ENCODE results near the gene SERGEF. TPM values are rescaled to one million over a fixed set of nuclear protein-coding genes. Genes with fewer than 3 reads are reported as not detected.
A peak's percentile ranks its signal among the peaks of the same experiment; 100 is the strongest.
"Not testable (repeated sequence)": the region's sequence is repeated elsewhere in the genome, so short reads cannot be mapped to it uniquely, and the experiment has no call there.

The SERGEF gene
- polyA plus RNA-seq, 1 donor from 2014 or later, result 68.0 TPM

GRCh38 chr11:17922416-17922788, 90.4 kb downstream of the SERGEF start:
- H3K27me3 Mint-ChIP-seq, result no peaks in the 10 kb centered on the region
- peaks cover 23% of the 10 kb centered on the region for H3K36me3 Mint-ChIP-seq
- H3K27ac Mint-ChIP-seq, result no peak overlapping the region

GRCh38 chr11:17921659-17922415, 91.0 kb downstream of the SERGEF start:
- Mint-ChIP-seq H3K36me3 (peaks cover 26% of the 10 kb centered on the region), H3K27ac (peak overlapping the region in 1 of 3 donors; percentile 60)

More at GRCh38 chr11:17922416-17922788, 90.4 kb downstream of the SERGEF start:
- Mint-ChIP-seq H3K4me3 (no peak overlapping the region), H3K4me1 (peaks cover 0 to 4% (median 1%) of the 10 kb centered on the region in 3 donors), H3K9me3 (no peaks in the 10 kb centered on the region)

GRCh38 chr11:17918049-17918605, 94.7 kb downstream of the SERGEF start:
- H3K4me1 Mint-ChIP-seq, result peaks cover 0 to 4% (median 1%) of the 10 kb centered on the region in 3 donors
- H3K4me3 Mint-ChIP-seq, result no peak overlapping the region
- H3K27ac Mint-ChIP-seq, result no peak overlapping the region
- H3K9me3 Mint-ChIP-seq, result no peaks in the 10 kb centered on the region
- H3K27me3 Mint-ChIP-seq, result no peaks in the 10 kb centered on the region
- H3K36me3 Mint-ChIP-seq, result peaks cover 26% of the 10 kb centered on the region

More at GRCh38 chr11:17921659-17922415, 91.0 kb downstream of the SERGEF start:
- no peak overlapping the region for H3K4me3 Mint-ChIP-seq
- peaks cover 0 to 4% (median 1%) of the 10 kb centered on the region in 3 donors for H3K4me1 Mint-ChIP-seq
- no peaks in the 10 kb centered on the region for H3K9me3 Mint-ChIP-seq
- H3K27me3 Mint-ChIP-seq, result no peaks in the 10 kb centered on the region

GRCh38 chr11:17917556-17917955, 95.3 kb downstream of the SERGEF start:
- H3K4me3 Mint-ChIP-seq, result no peak overlapping the region
- H3K9me3 Mint-ChIP-seq, result no peaks in the 10 kb centered on the region
- H3K36me3 Mint-ChIP-seq, result peaks cover 26% of the 10 kb centered on the region
- no peak overlapping the region for H3K27ac Mint-ChIP-seq
- H3K27me3 Mint-ChIP-seq, result no peaks in the 10 kb centered on the region
- H3K4me1 Mint-ChIP-seq, result peaks cover 0 to 1% (median 0%) of the 10 kb centered on the region in 3 donors

GRCh38 chr11:17915500-17916143, 97.2 kb downstream of the SERGEF start:
- Mint-ChIP-seq H3K4me3 (no peak overlapping the region), H3K27ac (no peak overlapping the region), H3K9me3 (no peaks in the 10 kb centered on the region), H3K4me1 (peaks cover 0 to 3% (median 0%) of the 10 kb centered on the region in 3 donors), H3K27me3 (no peaks in the 10 kb centered on the region), H3K36me3 (peaks cover 30% of the 10 kb centered on the region)

- H3K4me3 Mint-ChIP-seq, result no peak overlapping the region
- H3K27me3 Mint-ChIP-seq, result no peaks in the 10 kb centered on the region
- peaks cover 32% of the 10 kb centered on the region for H3K36me3 Mint-ChIP-seq
- no peak overlapping the region for H3K27ac Mint-ChIP-seq
- no peaks in the 10 kb centered on the region for H3K9me3 Mint-ChIP-seq
- H3K4me1 Mint-ChIP-seq, result peaks cover 0 to 3% (median 0%) of the 10 kb centered on the region in 3 donors
These were observed 97.9 kb downstream of the SERGEF start for GRCh38 chr11:17914957-17915356.

- H3K4me3 Mint-ChIP-seq, result no peak overlapping the region
- H3K36me3 Mint-ChIP-seq, result peaks cover 13% of the 10 kb centered on the region
- peaks cover 9 to 16% (median 15%) of the 10 kb centered on the region in 3 donors for H3K4me1 Mint-ChIP-seq
- H3K27me3 Mint-ChIP-seq, result no peaks in the 10 kb centered on the region
- no peaks in the 10 kb centered on the region for H3K9me3 Mint-ChIP-seq
- no peak overlapping the region for H3K27ac Mint-ChIP-seq
These were observed 105.8 kb downstream of the SERGEF start for GRCh38 chr11:17907046-17907445.

- Mint-ChIP-seq H3K27me3 (no peaks in the 10 kb centered on the region), H3K9me3 (no peaks in the 10 kb centered on the region), H3K4me3 (no peak overlapping the region), H3K27ac (no peak overlapping the region), H3K4me1 (peaks cover 8 to 16% (median 15%) of the 10 kb centered on the region in 3 donors), H3K36me3 (peaks cover 10% of the 10 kb centered on the region)
These were observed 106.4 kb downstream of the SERGEF start for GRCh38 chr11:17906436-17906835.

GRCh38 chr11:17905477-17905876, 107.4 kb downstream of the SERGEF start:
- Mint-ChIP-seq H3K9me3 (no peaks in the 10 kb centered on the region), H3K27ac (no peak overlapping the region), H3K27me3 (no peaks in the 10 kb centered on the region), H3K4me1 (peaks cover 8 to 16% (median 15%) of the 10 kb centered on the region in 3 donors), H3K36me3 (peaks cover 14% of the 10 kb centered on the region), H3K4me3 (no peak overlapping the region)

GRCh38 chr11:17901481-17901880, 111.4 kb downstream of the SERGEF start:
- Mint-ChIP-seq H3K36me3 (peaks cover 6% of the 10 kb centered on the region), H3K4me3 (no peak overlapping the region), H3K9me3 (no peaks in the 10 kb centered on the region), H3K27ac (no peak overlapping the region), H3K27me3 (no peaks in the 10 kb centered on the region), H3K4me1 (peaks cover 0 to 2% (median 0%) of the 10 kb centered on the region in 3 donors)

GRCh38 chr11:17898782-17899181, 114.1 kb downstream of the SERGEF start:
- no peak overlapping the region for H3K27ac Mint-ChIP-seq
- H3K4me1 Mint-ChIP-seq, result no peaks in the 10 kb centered on the region
- H3K36me3 Mint-ChIP-seq, result peaks cover 6% of the 10 kb centered on the region
- no peaks in the 10 kb centered on the region for H3K9me3 Mint-ChIP-seq
- no peaks in the 10 kb centered on the region for H3K27me3 Mint-ChIP-seq
- no peak overlapping the region for H3K4me3 Mint-ChIP-seq

- no peaks in the 10 kb centered on the region for H3K4me1 Mint-ChIP-seq
- H3K36me3 Mint-ChIP-seq, result peaks cover 6% of the 10 kb centered on the region
- no peaks in the 10 kb centered on the region for H3K9me3 Mint-ChIP-seq
- no peak overlapping the region for H3K4me3 Mint-ChIP-seq
- H3K27ac Mint-ChIP-seq, result no peak overlapping the region
- H3K27me3 Mint-ChIP-seq, result no peaks in the 10 kb centered on the region
These were observed 114.8 kb downstream of the SERGEF start for GRCh38 chr11:17898071-17898470.

- no peaks in the 10 kb centered on the region for H3K4me1 Mint-ChIP-seq
- H3K36me3 Mint-ChIP-seq, result peaks cover 10% of the 10 kb centered on the region
- no peaks in the 10 kb centered on the region for H3K9me3 Mint-ChIP-seq
- H3K27me3 Mint-ChIP-seq, result no peaks in the 10 kb centered on the region
- H3K27ac Mint-ChIP-seq, result no peak overlapping the region
- no peak overlapping the region for H3K4me3 Mint-ChIP-seq
These were observed 115.4 kb downstream of the SERGEF start for GRCh38 chr11:17897495-17897894.

- not testable (repeated sequence) for H3K27ac Mint-ChIP-seq
These were observed 116.2 kb downstream of the SERGEF start for GRCh38 chr11:17896496-17897151.

More at GRCh38 chr11:17896496-17897151, 116.2 kb downstream of the SERGEF start:
- not testable (repeated sequence) for H3K27me3 Mint-ChIP-seq, H3K36me3 Mint-ChIP-seq, H3K9me3 Mint-ChIP-seq, H3K4me3 Mint-ChIP-seq, H3K4me1 Mint-ChIP-seq
